Chondrocyte (in vitro differentiated cells): ENCODE results near the gene AMIGO2. TPM values are rescaled to one million over a fixed set of nuclear protein-coding genes. Genes with fewer than 3 reads are reported as not detected.
A peak's percentile ranks its signal among the peaks of the same experiment; 100 is the strongest.

Experiments used
- DNase-seq: peaks from one replicate; pipeline ENCODE4 v3.0.0; 2021; ENCODE audit warnings: mixed read lengths, low spot score
- H3K27ac Mint-ChIP-seq: one replicate; pipeline ENCODE4 v1.8.0; 2021; ENCODE audit warnings: mild to moderate bottlenecking, moderate library complexity, mixed read lengths; ENCODE audit not compliant: unreplicated experiment
- H3K27me3 Mint-ChIP-seq: 2 replicates; pipeline ENCODE4 v1.8.0; 2021; ENCODE audit warnings: low read depth, mixed read lengths
- H3K36me3 Mint-ChIP-seq: 2 replicates; pipeline ENCODE4 v1.8.0; 2021; ENCODE audit warnings: low read depth, mixed read lengths
- H3K4me1 Mint-ChIP-seq: 2 replicates; pipeline ENCODE4 v1.8.0; 2021; ENCODE audit warnings: low read depth, mild to moderate bottlenecking, mixed read lengths
- H3K4me3 Mint-ChIP-seq: one replicate; pipeline ENCODE4 v1.8.0; 2021; ENCODE audit warnings: mild to moderate bottlenecking, moderate library complexity, mixed read lengths; ENCODE audit not compliant: unreplicated experiment
- H3K9me3 Mint-ChIP-seq: 2 replicates; pipeline ENCODE4 v1.8.0; 2021; ENCODE audit warnings: low read depth, mixed read lengths
- CTCF ChIP-seq: fragments of 200-600 bp; sonication (generic); IDR thresholded peaks from 2 replicates; pipeline ENCODE4 v1.5.0; 2021; ENCODE audit warnings: antibody characterized with exemption, mild to moderate bottlenecking, moderate library complexity
- total RNA-seq: library from RNA; stranded (reverse); gene quantifications from 3 replicates; pipeline ENCODE4 v1.2.1, GENCODE V29; 2021

Gene AMIGO2
- total RNA-seq, 1 donor from 2014 or later = 153 TPM

- Mint-ChIP-seq H3K27me3 (no peaks in the 10 kb centered on the region), H3K4me1 (peaks cover 91% of the 10 kb centered on the region), H3K9me3 (no peaks in the 10 kb centered on the region), H3K27ac (peak overlapping the region; percentile 99), H3K4me3 (no peak overlapping the region), H3K36me3 (peaks cover 2% of the 10 kb centered on the region)
- no peak for TF ChIP-seq CTCF
- no peak for DNase-seq
Measured at GRCh38 chr12:47082283-47082682, 2.5 kb upstream of the AMIGO2 start.

GRCh38 chr12:47080725-47081502, 1.2 kb upstream of the AMIGO2 start:
- peak overlapping the region; percentile 94 for H3K4me3 Mint-ChIP-seq
- H3K27ac Mint-ChIP-seq = peak overlapping the region; percentile 99
- H3K36me3 Mint-ChIP-seq = peaks cover 3% of the 10 kb centered on the region
- H3K4me1 Mint-ChIP-seq = peaks cover 91% of the 10 kb centered on the region
- no peak for TF ChIP-seq CTCF
- H3K9me3 Mint-ChIP-seq = no peaks in the 10 kb centered on the region
- H3K27me3 Mint-ChIP-seq = no peaks in the 10 kb centered on the region
- no peak for DNase-seq

GRCh38 chr12:47079981-47080724, 394 bp upstream of the AMIGO2 start:
- no peak for DNase-seq
- peak overlapping the region; percentile 99 for H3K27ac Mint-ChIP-seq
- H3K9me3 Mint-ChIP-seq = no peaks in the 10 kb centered on the region

GRCh38 chr12:47078733-47079467, 859 bp downstream of the AMIGO2 start:
- H3K4me1 Mint-ChIP-seq = peaks cover 84% of the 10 kb centered on the region
- peak overlapping the region; percentile 92 for H3K4me3 Mint-ChIP-seq
- H3K9me3 Mint-ChIP-seq = no peaks in the 10 kb centered on the region
- DNase-seq = no peak
- TF ChIP-seq CTCF = no peak
- no peaks in the 10 kb centered on the region for H3K27me3 Mint-ChIP-seq
- H3K27ac Mint-ChIP-seq = peak overlapping the region; percentile 93
- H3K36me3 Mint-ChIP-seq = peaks cover 3% of the 10 kb centered on the region

More at GRCh38 chr12:47079981-47080724, 394 bp upstream of the AMIGO2 start:
- H3K4me1 Mint-ChIP-seq = peaks cover 91% of the 10 kb centered on the region
- H3K27me3 Mint-ChIP-seq = no peaks in the 10 kb centered on the region
- peak overlapping the region; percentile 94 for H3K4me3 Mint-ChIP-seq
- TF ChIP-seq CTCF = peak; percentile 1
- H3K36me3 Mint-ChIP-seq = peaks cover 3% of the 10 kb centered on the region

GRCh38 chr12:47078086-47078395, 1.7 kb downstream of the AMIGO2 start:
- no peak for TF ChIP-seq CTCF
- Mint-ChIP-seq H3K4me3 (peak overlapping the region; percentile 92), H3K4me1 (peaks cover 80% of the 10 kb centered on the region), H3K9me3 (no peaks in the 10 kb centered on the region), H3K27me3 (no peaks in the 10 kb centered on the region), H3K36me3 (peaks cover 3% of the 10 kb centered on the region), H3K27ac (peak overlapping the region; percentile 93)
- DNase-seq = no peak
